Ishikawa (cell line): ENCODE measurements around the gene KLHL20.

Source experiments
- CEBPB ChIP-seq: IDR thresholded peaks from 2 replicates; pipeline ENCODE4 v1.6.1; 2012
- CREB1 ChIP-seq: IDR thresholded peaks from 2 replicates; pipeline ENCODE4 v1.6.1; 2012; ENCODE audit warnings: low read depth
- EP300 ChIP-seq: IDR thresholded peaks from 2 replicates; pipeline ENCODE4 v1.6.1; 2012; ENCODE audit warnings: borderline replicate concordance
- MAX ChIP-seq: IDR thresholded peaks from 2 replicates; pipeline ENCODE4 v1.6.1; 2012
- RAD21 ChIP-seq: IDR thresholded peaks from 2 replicates; pipeline ENCODE4 v1.6.1; 2012; ENCODE audit warnings: low read depth
- REST ChIP-seq: IDR thresholded peaks from 2 replicates; pipeline ENCODE4 v1.6.1; 2012; ENCODE audit warnings: low read depth, mild to moderate bottlenecking
- TAF1 ChIP-seq: IDR thresholded peaks from 2 replicates; pipeline ENCODE4 v1.6.1; 2012; ENCODE audit warnings: low read depth, mild to moderate bottlenecking
- TEAD4 ChIP-seq: IDR thresholded peaks from 2 replicates; pipeline ENCODE4 v1.6.1; 2012
- USF1 ChIP-seq: IDR thresholded peaks from 2 replicates; pipeline ENCODE4 v1.6.1; 2012
- YY1 ChIP-seq: IDR thresholded peaks from 2 replicates; pipeline ENCODE4 v1.6.1; 2012; ENCODE audit warnings: low read depth

GRCh38 chr1:173714441-173714758 lies 381 bp upstream of the KLHL20 start:
- TF ChIP-seq REST (no peak), CEBPB (no peak), CREB1 (no peak), TAF1 (no peak), MAX (no peak), EP300 (no peak), YY1 (no peak), RAD21 (no peak), TEAD4 (no peak), USF1 (no peak)
